Endothelial cell (in vitro differentiated cells): ENCODE data around the gene GALNT8. TPM values are rescaled to one million over a fixed set of nuclear protein-coding genes. Genes with fewer than 3 reads are reported as not detected.

Source experiments
- DNase-seq: peaks from one replicate; pipeline ENCODE4 v3.0.0; 2021; ENCODE audit warnings: low spot score
- H3K27ac Mint-ChIP-seq: one replicate; pipeline ENCODE4 v1.8.0; 2021; ENCODE audit warnings: mixed read lengths, inconsistent platforms; ENCODE audit not compliant: unreplicated experiment
- H3K27me3 Mint-ChIP-seq: one replicate; pipeline ENCODE4 v1.8.0; 2021; ENCODE audit warnings: mild to moderate bottlenecking, moderate library complexity, mixed read lengths, inconsistent platforms; ENCODE audit not compliant: unreplicated experiment
- H3K36me3 Mint-ChIP-seq: one replicate; pipeline ENCODE4 v1.8.0; 2021; ENCODE audit warnings: mild to moderate bottlenecking, low read depth, mixed read lengths, inconsistent platforms; ENCODE audit not compliant: unreplicated experiment
- H3K4me1 Mint-ChIP-seq: one replicate; pipeline ENCODE4 v1.8.0; 2021; ENCODE audit warnings: mild to moderate bottlenecking, mixed read lengths, inconsistent platforms; ENCODE audit not compliant: unreplicated experiment
- H3K4me3 Mint-ChIP-seq: one replicate; pipeline ENCODE4 v1.8.0; 2021; ENCODE audit warnings: mild to moderate bottlenecking, mixed read lengths, inconsistent platforms; ENCODE audit not compliant: unreplicated experiment
- H3K9me3 Mint-ChIP-seq: one replicate; pipeline ENCODE4 v1.8.0; 2021; ENCODE audit warnings: mixed read lengths, inconsistent platforms; ENCODE audit not compliant: unreplicated experiment
- total RNA-seq: library from RNA; stranded (reverse); fragmentation: NEBNext Ultra II Directional; extraction: Animal tissue kit (Norgen Biotek cat#: 25700); gene quantifications from one replicate; pipeline ENCODE4 v1.2.1, GENCODE V29; 2021; ENCODE audit not compliant: unreplicated experiment
- TF ChIP-seq, protein P1 (sequence below): fragments of 200-600 bp; sonication (generic); IDR thresholded peaks from one replicate; pipeline ENCODE4 v1.5.0; 2021; ENCODE audit warnings: antibody characterized with exemption; ENCODE audit not compliant: unreplicated experiment

GALNT8 gene
- total RNA-seq, 1 donor from 2014 or later: 31.6 TPM

DNA sequence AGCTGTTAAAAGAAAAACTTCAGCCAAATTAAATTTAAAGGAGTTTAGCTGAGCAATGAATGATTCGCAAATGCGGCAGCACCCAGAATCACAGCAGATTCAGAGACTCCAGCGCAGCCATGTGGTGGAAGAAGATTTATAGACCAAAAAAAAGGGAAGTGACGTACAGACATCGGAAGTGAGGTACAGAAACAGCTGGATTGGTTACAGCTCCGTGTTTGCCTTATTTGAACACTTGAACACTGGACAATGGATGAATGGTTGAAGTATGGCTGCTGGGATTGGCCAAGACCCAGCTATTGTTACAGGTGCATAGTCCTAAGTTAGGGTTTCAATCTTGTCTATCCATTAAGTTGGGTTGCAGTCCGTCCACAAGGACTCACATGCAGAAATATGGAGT lies 42.6 kb downstream of the GALNT8 start:
- TF ChIP-seq, protein P1, sequence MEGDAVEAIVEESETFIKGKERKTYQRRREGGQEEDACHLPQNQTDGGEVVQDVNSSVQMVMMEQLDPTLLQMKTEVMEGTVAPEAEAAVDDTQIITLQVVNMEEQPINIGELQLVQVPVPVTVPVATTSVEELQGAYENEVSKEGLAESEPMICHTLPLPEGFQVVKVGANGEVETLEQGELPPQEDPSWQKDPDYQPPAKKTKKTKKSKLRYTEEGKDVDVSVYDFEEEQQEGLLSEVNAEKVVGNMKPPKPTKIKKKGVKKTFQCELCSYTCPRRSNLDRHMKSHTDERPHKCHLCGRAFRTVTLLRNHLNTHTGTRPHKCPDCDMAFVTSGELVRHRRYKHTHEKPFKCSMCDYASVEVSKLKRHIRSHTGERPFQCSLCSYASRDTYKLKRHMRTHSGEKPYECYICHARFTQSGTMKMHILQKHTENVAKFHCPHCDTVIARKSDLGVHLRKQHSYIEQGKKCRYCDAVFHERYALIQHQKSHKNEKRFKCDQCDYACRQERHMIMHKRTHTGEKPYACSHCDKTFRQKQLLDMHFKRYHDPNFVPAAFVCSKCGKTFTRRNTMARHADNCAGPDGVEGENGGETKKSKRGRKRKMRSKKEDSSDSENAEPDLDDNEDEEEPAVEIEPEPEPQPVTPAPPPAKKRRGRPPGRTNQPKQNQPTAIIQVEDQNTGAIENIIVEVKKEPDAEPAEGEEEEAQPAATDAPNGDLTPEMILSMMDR: no peak
- peaks cover 5% of the 10 kb centered on the region for H3K27me3 Mint-ChIP-seq
- DNase-seq: no peak
- peaks cover 2% of the 10 kb centered on the region for H3K4me1 Mint-ChIP-seq
- H3K36me3 Mint-ChIP-seq: peaks cover 3% of the 10 kb centered on the region
- H3K9me3 Mint-ChIP-seq: no peaks in the 10 kb centered on the region
- no peak overlapping the region for H3K27ac Mint-ChIP-seq
- H3K4me3 Mint-ChIP-seq: no peak overlapping the region

DNA sequence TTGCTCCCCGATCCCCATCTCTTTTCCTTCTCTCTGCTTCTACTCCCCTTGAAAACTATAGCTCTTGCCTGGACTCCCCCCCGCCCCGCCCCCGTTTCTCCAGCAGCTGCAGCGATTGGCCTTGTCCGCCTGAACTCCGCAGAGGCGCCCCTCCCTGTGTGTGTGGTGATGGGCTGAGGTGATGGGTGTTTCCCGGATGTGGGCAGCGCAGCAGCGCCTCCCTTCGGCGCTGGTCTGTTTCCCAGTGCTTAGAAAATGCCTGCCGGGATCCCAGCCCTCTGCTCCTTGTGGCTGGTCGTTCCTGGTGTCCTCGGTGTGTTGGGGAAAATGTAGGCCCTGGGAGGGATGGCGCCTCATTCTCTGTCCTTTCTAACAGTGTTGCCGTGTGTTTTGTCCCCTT lies 43.3 kb downstream of the GALNT8 start:
- peak; percentile 64 for DNase-seq
- Mint-ChIP-seq H3K27ac (no peak overlapping the region), H3K4me1 (peaks cover 2% of the 10 kb centered on the region), H3K27me3 (peaks cover 3% of the 10 kb centered on the region), H3K36me3 (peaks cover 3% of the 10 kb centered on the region), H3K9me3 (no peaks in the 10 kb centered on the region), H3K4me3 (peak overlapping the region; percentile 15)
- TF ChIP-seq, protein P1: no peak

DNA sequence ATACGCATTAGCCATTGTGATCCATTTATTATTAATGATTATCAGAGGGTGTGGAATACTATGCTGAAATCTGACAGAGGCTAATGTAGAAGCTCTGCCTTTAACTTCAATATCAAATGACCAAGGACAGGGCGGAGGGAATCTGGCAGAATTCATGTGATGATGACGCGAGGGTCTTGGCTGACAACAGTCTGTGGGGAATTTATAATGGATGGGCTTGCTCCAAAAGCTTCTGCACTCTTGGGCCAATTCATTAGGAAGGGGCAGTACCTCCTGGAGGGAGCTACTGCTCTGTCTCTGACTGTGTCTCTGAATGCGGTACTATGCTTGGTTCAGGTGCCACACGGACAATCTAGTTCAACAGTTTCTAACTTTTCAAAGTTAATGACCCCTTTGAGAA lies 46.2 kb downstream of the GALNT8 start:
- TF ChIP-seq, protein P1: no peak
- Mint-ChIP-seq H3K27ac (no peak overlapping the region), H3K27me3 (peaks cover 3% of the 10 kb centered on the region), H3K4me3 (no peak overlapping the region), H3K9me3 (no peaks in the 10 kb centered on the region), H3K4me1 (peaks cover 2% of the 10 kb centered on the region), H3K36me3 (no peaks in the 10 kb centered on the region)
- no peak for DNase-seq

DNA sequence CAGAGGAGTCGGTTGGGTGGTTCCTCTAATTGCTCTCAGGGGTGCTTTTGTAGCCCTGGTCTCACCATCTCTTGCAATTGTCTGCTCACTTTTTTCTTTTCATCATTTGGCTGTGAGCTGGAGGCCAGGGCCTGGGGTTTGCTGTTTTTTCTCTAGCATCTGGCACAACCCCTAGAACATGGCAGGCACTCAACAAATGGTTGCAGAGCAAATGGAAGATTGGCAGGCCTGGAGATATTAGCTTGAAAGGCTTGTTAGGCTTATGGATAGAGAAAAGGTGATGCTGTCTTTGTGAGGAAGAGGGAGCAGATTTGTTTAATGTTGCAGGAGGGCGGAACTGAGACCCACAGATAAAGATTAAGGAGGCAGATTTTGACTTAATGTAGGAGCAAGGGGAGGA lies 47.0 kb downstream of the GALNT8 start:
- H3K4me3 Mint-ChIP-seq: no peak overlapping the region
- H3K4me1 Mint-ChIP-seq: peaks cover 2% of the 10 kb centered on the region
- H3K27ac Mint-ChIP-seq: no peak overlapping the region
- no peak for DNase-seq
- H3K9me3 Mint-ChIP-seq: no peaks in the 10 kb centered on the region
- H3K27me3 Mint-ChIP-seq: peaks cover 3% of the 10 kb centered on the region
- TF ChIP-seq, protein P1: no peak
- no peaks in the 10 kb centered on the region for H3K36me3 Mint-ChIP-seq

GRCh38 chr12:4768341-4768740 lies 48.1 kb downstream of the GALNT8 start:
- no peak for DNase-seq
- H3K27ac Mint-ChIP-seq: no peak overlapping the region

More at GRCh38 chr12:4768341-4768740, 48.1 kb downstream of the GALNT8 start:
- H3K9me3 Mint-ChIP-seq: no peaks in the 10 kb centered on the region
- TF ChIP-seq, protein P1: no peak
- H3K4me3 Mint-ChIP-seq: no peak overlapping the region
- H3K4me1 Mint-ChIP-seq: no peaks in the 10 kb centered on the region
- H3K27me3 Mint-ChIP-seq: peaks cover under 1% of the 10 kb centered on the region
- no peaks in the 10 kb centered on the region for H3K36me3 Mint-ChIP-seq
